Measurements from ENCODE around the gene BMERB1. TPM values are rescaled to one million over a fixed set of nuclear protein-coding genes. Genes with fewer than 3 reads are reported as not detected.

BMERB1 gene
- total and polyA plus RNA-seq, 7 experiments from 2014 or later, result 0.51 to 8.2 (median 2.3) TPM

GRCh38 chr16:15443753-15444152, 9.4 kb downstream of the BMERB1 start:
- Histone ChIP-seq H3K9me3 (ENCODE audit: control insufficient read depth in 2 of 3, low read length in 3 of 3) (no peaks in the 10 kb centered on the region), H3K27me3 (ENCODE audit: control insufficient read depth in 2 of 2, insufficient read depth in 2 of 2, low read length in 2 of 2) (no peaks in the 10 kb centered on the region), H3K27ac (ENCODE audit: low read depth, low read length) (no peak overlapping the region), H3K4me3 (ENCODE audit: low read length) (no peak overlapping the region), H3K36me3 (ENCODE audit: control insufficient read depth in 2 of 3, insufficient read depth in 3 of 3, low read length in 3 of 3) (no peaks in the 10 kb centered on the region), H3K4me1 (ENCODE audit: control insufficient read depth in 2 of 2, insufficient read depth in 2 of 2, low read length in 2 of 2) (no peaks in the 10 kb centered on the region)
- CTCF ChIA-PET, result no interaction called here
- intact Hi-C loops (cut with micrococcal nuclease), result no loop called here
- peaks cover 0 to 15% (median 6%) of the 10 kb centered on the region in 11 donors for H3K9me3 Mint-ChIP-seq
- ATAC-seq, result no peak
- H3K4me1 Mint-ChIP-seq, result peaks cover 0 to 4% (median 0%) of the 10 kb centered on the region in 7 donors
- H3K27me3 Mint-ChIP-seq, result no peaks in the 10 kb centered on the region
- no peak overlapping the region for H3K4me3 Mint-ChIP-seq
- H3K27ac Mint-ChIP-seq, result no peak overlapping the region
- DNase-seq, result no peak
- POLR2A ChIA-PET, result interaction anchor here (0.6 kb wide), 1 partner anchor 222 kb away, joined by 3 read pairs; no protein-coding TSS in a partner anchor
- peaks cover 0 to 6% (median 0%) of the 10 kb centered on the region in 5 donors for H3K36me3 Mint-ChIP-seq

- H3K36me3 Mint-ChIP-seq, result peaks cover 0 to 6% (median 0%) of the 10 kb centered on the region in 5 donors
- intact Hi-C loops (cut with micrococcal nuclease), result no loop called here
- DNase-seq (no peak), ATAC-seq (no peak)
- Histone ChIP-seq H3K27ac (ENCODE audit: low read depth, low read length) (no peak overlapping the region), H3K36me3 (ENCODE audit: control insufficient read depth in 2 of 3, insufficient read depth in 3 of 3, low read length in 3 of 3) (no peaks in the 10 kb centered on the region), H3K4me1 (ENCODE audit: control insufficient read depth in 2 of 2, insufficient read depth in 2 of 2, low read length in 2 of 2) (no peaks in the 10 kb centered on the region), H3K27me3 (ENCODE audit: control insufficient read depth in 2 of 2, insufficient read depth in 2 of 2, low read length in 2 of 2) (no peaks in the 10 kb centered on the region), H3K9me3 (ENCODE audit: control insufficient read depth in 2 of 3, low read length in 3 of 3) (no peaks in the 10 kb centered on the region), H3K4me3 (ENCODE audit: low read length) (no peak overlapping the region)
- no peak overlapping the region for H3K27ac Mint-ChIP-seq
- H3K4me1 Mint-ChIP-seq, result peaks cover 0 to 4% (median 0%) of the 10 kb centered on the region in 7 donors
- peaks cover 0 to 15% (median 6%) of the 10 kb centered on the region in 11 donors for H3K9me3 Mint-ChIP-seq
- POLR2A ChIA-PET, result no interaction called here
- CTCF ChIA-PET, result no interaction called here
- H3K4me3 Mint-ChIP-seq, result no peak overlapping the region
- no peaks in the 10 kb centered on the region for H3K27me3 Mint-ChIP-seq
Observed at GRCh38 chr16:15444264-15444663, 9.9 kb downstream of the BMERB1 start.

GRCh38 chr16:15445450-15445849, 11.1 kb downstream of the BMERB1 start:
- intact Hi-C loops (cut with micrococcal nuclease), result no loop called here
- no peak overlapping the region for H3K4me3 Mint-ChIP-seq
- H3K9me3 Mint-ChIP-seq, result peaks cover 0 to 15% (median 6%) of the 10 kb centered on the region in 11 donors
- CTCF ChIA-PET, result no interaction called here
- Histone ChIP-seq H3K9me3 (ENCODE audit: control insufficient read depth in 2 of 3, low read length in 3 of 3) (no peaks in the 10 kb centered on the region), H3K4me1 (ENCODE audit: control insufficient read depth in 2 of 2, insufficient read depth in 2 of 2, low read length in 2 of 2) (no peaks in the 10 kb centered on the region), H3K27ac (ENCODE audit: low read depth, low read length) (no peak overlapping the region), H3K27me3 (ENCODE audit: control insufficient read depth in 2 of 2, insufficient read depth in 2 of 2, low read length in 2 of 2) (no peaks in the 10 kb centered on the region), H3K36me3 (ENCODE audit: control insufficient read depth in 2 of 3, insufficient read depth in 3 of 3, low read length in 3 of 3) (no peaks in the 10 kb centered on the region), H3K4me3 (ENCODE audit: low read length) (no peak overlapping the region)
- no peak for ATAC-seq
- no peaks in the 10 kb centered on the region for H3K27me3 Mint-ChIP-seq
- POLR2A ChIA-PET, result no interaction called here
- no peak overlapping the region for H3K27ac Mint-ChIP-seq
- H3K36me3 Mint-ChIP-seq, result peaks cover 0 to 6% (median 0%) of the 10 kb centered on the region in 5 donors
- DNase-seq, result no peak
- peaks cover 0 to 4% (median 0%) of the 10 kb centered on the region in 7 donors for H3K4me1 Mint-ChIP-seq

GRCh38 chr16:15446901-15447300, 12.5 kb downstream of the BMERB1 start:
- intact Hi-C loops (cut with micrococcal nuclease), result no loop called here
- Histone ChIP-seq H3K27ac (ENCODE audit: low read depth, low read length) (no peak overlapping the region), H3K9me3 (ENCODE audit: control insufficient read depth in 2 of 3, low read length in 3 of 3) (no peaks in the 10 kb centered on the region), H3K27me3 (ENCODE audit: control insufficient read depth in 2 of 2, insufficient read depth in 2 of 2, low read length in 2 of 2) (no peaks in the 10 kb centered on the region), H3K36me3 (ENCODE audit: control insufficient read depth in 2 of 3, insufficient read depth in 3 of 3, low read length in 3 of 3) (no peaks in the 10 kb centered on the region), H3K4me3 (ENCODE audit: low read length) (no peak overlapping the region), H3K4me1 (ENCODE audit: control insufficient read depth in 2 of 2, insufficient read depth in 2 of 2, low read length in 2 of 2) (no peaks in the 10 kb centered on the region)
- H3K36me3 Mint-ChIP-seq, result peaks cover 0 to 6% (median 0%) of the 10 kb centered on the region in 5 donors
- peaks cover 0 to 3% (median 0%) of the 10 kb centered on the region in 5 donors for H3K27me3 Mint-ChIP-seq
- ATAC-seq, result no peak
- CTCF ChIA-PET, result no interaction called here
- H3K4me3 Mint-ChIP-seq, result no peak overlapping the region
- peaks cover 0 to 4% (median 0%) of the 10 kb centered on the region in 7 donors for H3K4me1 Mint-ChIP-seq
- DNase-seq, result no peak
- H3K27ac Mint-ChIP-seq, result no peak overlapping the region
- POLR2A ChIA-PET, result no interaction called here
- H3K9me3 Mint-ChIP-seq, result peaks cover 0 to 15% (median 6%) of the 10 kb centered on the region in 11 donors

GRCh38 chr16:15450624-15451023, 16.2 kb downstream of the BMERB1 start:
- Histone ChIP-seq H3K4me3 (ENCODE audit: low read length) (no peak overlapping the region), H3K36me3 (ENCODE audit: control insufficient read depth in 2 of 3, insufficient read depth in 3 of 3, low read length in 3 of 3) (no peaks in the 10 kb centered on the region), H3K27ac (ENCODE audit: low read depth, low read length) (no peak overlapping the region), H3K9me3 (ENCODE audit: control insufficient read depth in 2 of 3, low read length in 3 of 3) (no peaks in the 10 kb centered on the region), H3K27me3 (ENCODE audit: control insufficient read depth in 2 of 2, insufficient read depth in 2 of 2, low read length in 2 of 2) (no peaks in the 10 kb centered on the region), H3K4me1 (ENCODE audit: control insufficient read depth in 2 of 2, insufficient read depth in 2 of 2, low read length in 2 of 2) (no peaks in the 10 kb centered on the region)
- ATAC-seq, result no peak
- POLR2A ChIA-PET, result no interaction called here
- no peak for DNase-seq
- H3K36me3 Mint-ChIP-seq, result peaks cover 0 to 2% (median 0%) of the 10 kb centered on the region in 5 donors
- peaks cover 0 to 9% (median 0%) of the 10 kb centered on the region in 5 donors for H3K27me3 Mint-ChIP-seq
- intact Hi-C loops (cut with micrococcal nuclease), result no loop called here
- CTCF ChIA-PET, result interaction anchor here (0.6 kb wide), 1 partner anchor 245 kb away, joined by 7 read pairs; no protein-coding TSS in a partner anchor
- no peak overlapping the region for H3K27ac Mint-ChIP-seq
- no peak overlapping the region for H3K4me3 Mint-ChIP-seq
- peaks cover 0 to 4% (median 0%) of the 10 kb centered on the region in 11 donors for H3K9me3 Mint-ChIP-seq
- H3K4me1 Mint-ChIP-seq, result peaks cover 0 to 4% (median 0%) of the 10 kb centered on the region in 7 donors

GRCh38 chr16:15451098-15451731, 16.8 kb downstream of the BMERB1 start:
- H3K9me3 ChIP-seq (ENCODE audit: control insufficient read depth in 2 of 3, low read length in 3 of 3), result no peaks in the 10 kb centered on the region
- peaks cover 0 to 9% (median 0%) of the 10 kb centered on the region in 5 donors for H3K27me3 Mint-ChIP-seq
- ATAC-seq, result no peak
- H3K36me3 Mint-ChIP-seq, result peaks cover 0 to 2% (median 0%) of the 10 kb centered on the region in 5 donors
- peaks cover 0 to 2% (median 0%) of the 10 kb centered on the region in 11 donors for H3K9me3 Mint-ChIP-seq
- H3K36me3 ChIP-seq (ENCODE audit: control insufficient read depth in 2 of 3, insufficient read depth in 3 of 3, low read length in 3 of 3), result no peaks in the 10 kb centered on the region
- no peak overlapping the region for H3K4me3 ChIP-seq (ENCODE audit: low read length)
- no peak overlapping the region for H3K4me3 Mint-ChIP-seq
- no peak overlapping the region for H3K27ac Mint-ChIP-seq
- ChIA-PET CTCF (no interaction called here), POLR2A (no interaction called here)
- DNase-seq, result no peak
- H3K4me1 ChIP-seq (ENCODE audit: control insufficient read depth in 2 of 2, insufficient read depth in 2 of 2, low read length in 2 of 2), result no peaks in the 10 kb centered on the region
- peaks cover 0 to 4% (median 0%) of the 10 kb centered on the region in 7 donors for H3K4me1 Mint-ChIP-seq
- no peak overlapping the region for H3K27ac ChIP-seq (ENCODE audit: low read depth, low read length)
- H3K27me3 ChIP-seq (ENCODE audit: control insufficient read depth in 2 of 2, insufficient read depth in 2 of 2, low read length in 2 of 2), result no peaks in the 10 kb centered on the region
- intact Hi-C loops (cut with micrococcal nuclease), result no loop called here

Data from naive thymus-derived CD4-positive, alpha-beta T cell (primary cell).